Measurements from ENCODE around the gene GALNT11.
"Not testable (repeated sequence)": the region's sequence is repeated elsewhere in the genome, so short reads cannot be mapped to it uniquely, and the experiment has no call there.

GALNT11 gene

GRCh38 chr7:152025077-152025936, at the start of gene GALNT11:
Gene GALNT11 (plus strand): TSS chr7:152025674. CDS start chr7:152094228, 68,554 bp downstream.
- DNase-seq, result peak; percentile 82 to 85

GRCh38 chr7:151978616-151979015, 46.9 kb upstream of the GALNT11 start:
- no peak for DNase-seq

GRCh38 chr7:151981223-151981622, 44.3 kb upstream of the GALNT11 start:
- no peak for DNase-seq

GRCh38 chr7:151982806-151983205, 42.7 kb upstream of the GALNT11 start:
- no peak for DNase-seq

GRCh38 chr7:151984612-151985011, 40.9 kb upstream of the GALNT11 start:
- no peak for DNase-seq

GRCh38 chr7:151987748-151988529, 37.5 kb upstream of the GALNT11 start:
- DNase-seq, result no peak

- DNase-seq, result peak; percentile 19 to 25
Observed at GRCh38 chr7:151992375-151992774, 33.1 kb upstream of the GALNT11 start.

GRCh38 chr7:151993977-151994676, 31.3 kb upstream of the GALNT11 start:
- DNase-seq, result peak; percentile 15 to 37

- DNase-seq, result no peak
Observed at GRCh38 chr7:151999424-152000090, 25.9 kb upstream of the GALNT11 start.

- DNase-seq, result no peak
Observed at GRCh38 chr7:152000191-152000590, 25.3 kb upstream of the GALNT11 start.

- DNase-seq, result no peak
Observed at GRCh38 chr7:152006336-152006735, 19.1 kb upstream of the GALNT11 start.

- no peak for DNase-seq
Observed at GRCh38 chr7:152011860-152012259, 13.6 kb upstream of the GALNT11 start.

GRCh38 chr7:152013230-152013629, 12.2 kb upstream of the GALNT11 start:
- no peak for DNase-seq

- no peak for DNase-seq
Observed at GRCh38 chr7:152013974-152014373, 11.5 kb upstream of the GALNT11 start.

- no peak for DNase-seq
Observed at GRCh38 chr7:152014722-152015121, 10.8 kb upstream of the GALNT11 start.

- DNase-seq, result no peak
Observed at GRCh38 chr7:152015600-152015999, 9.9 kb upstream of the GALNT11 start.

- DNase-seq, result no peak
Observed at GRCh38 chr7:152016947-152017346, 8.5 kb upstream of the GALNT11 start.

- DNase-seq, result not testable (repeated sequence)
Observed at GRCh38 chr7:152017683-152018082, 7.8 kb upstream of the GALNT11 start.

GRCh38 chr7:152021740-152022139, 3.7 kb upstream of the GALNT11 start:
- not testable (repeated sequence) for DNase-seq

GRCh38 chr7:152025937-152026890, 740 bp downstream of the GALNT11 start:
- no peak for DNase-seq
